GM21576 (cell line): ENCODE data around the gene IGSF11.

ENCODE experiments used
- ATAC-seq: cut with Tn5 transposase; IDR thresholded peaks from one replicate; pipeline ENCODE4 v1.9.1; 2021; ENCODE audit warnings: mild to moderate bottlenecking, moderate library complexity; ENCODE audit not compliant: unreplicated experiment

IGSF11 gene

GRCh38 chr3:118886708-118887107, 147.9 kb downstream of the IGSF11 start:
- ATAC-seq, result no peak

- ATAC-seq, result peak; percentile 80
Observed at GRCh38 chr3:118884748-118885206, 149.9 kb downstream of the IGSF11 start.

- peak; percentile 50 for ATAC-seq
Observed at GRCh38 chr3:118882353-118882947, 152.2 kb downstream of the IGSF11 start.

GRCh38 chr3:118868051-118868450, 166.6 kb downstream of the IGSF11 start:
- no peak for ATAC-seq

- ATAC-seq, result peak; percentile 89
Observed at GRCh38 chr3:118863731-118864322, 170.8 kb downstream of the IGSF11 start.

- ATAC-seq, result no peak
Observed at GRCh38 chr3:118859950-118860349, 174.7 kb downstream of the IGSF11 start.

- peak; percentile 69 for ATAC-seq
Observed at GRCh38 chr3:118851466-118852193, 183.0 kb downstream of the IGSF11 start.

GRCh38 chr3:118850687-118851086, 184.0 kb downstream of the IGSF11 start:
- ATAC-seq, result no peak
